ENCODE results near the gene GSE1.

GSE1 gene

GRCh38 chr16:85605051-85605911, 7.8 kb upstream of the GSE1 start:
- DNase-seq (ENCODE audit: low read depth in 3 of 3): no peak

DNA sequence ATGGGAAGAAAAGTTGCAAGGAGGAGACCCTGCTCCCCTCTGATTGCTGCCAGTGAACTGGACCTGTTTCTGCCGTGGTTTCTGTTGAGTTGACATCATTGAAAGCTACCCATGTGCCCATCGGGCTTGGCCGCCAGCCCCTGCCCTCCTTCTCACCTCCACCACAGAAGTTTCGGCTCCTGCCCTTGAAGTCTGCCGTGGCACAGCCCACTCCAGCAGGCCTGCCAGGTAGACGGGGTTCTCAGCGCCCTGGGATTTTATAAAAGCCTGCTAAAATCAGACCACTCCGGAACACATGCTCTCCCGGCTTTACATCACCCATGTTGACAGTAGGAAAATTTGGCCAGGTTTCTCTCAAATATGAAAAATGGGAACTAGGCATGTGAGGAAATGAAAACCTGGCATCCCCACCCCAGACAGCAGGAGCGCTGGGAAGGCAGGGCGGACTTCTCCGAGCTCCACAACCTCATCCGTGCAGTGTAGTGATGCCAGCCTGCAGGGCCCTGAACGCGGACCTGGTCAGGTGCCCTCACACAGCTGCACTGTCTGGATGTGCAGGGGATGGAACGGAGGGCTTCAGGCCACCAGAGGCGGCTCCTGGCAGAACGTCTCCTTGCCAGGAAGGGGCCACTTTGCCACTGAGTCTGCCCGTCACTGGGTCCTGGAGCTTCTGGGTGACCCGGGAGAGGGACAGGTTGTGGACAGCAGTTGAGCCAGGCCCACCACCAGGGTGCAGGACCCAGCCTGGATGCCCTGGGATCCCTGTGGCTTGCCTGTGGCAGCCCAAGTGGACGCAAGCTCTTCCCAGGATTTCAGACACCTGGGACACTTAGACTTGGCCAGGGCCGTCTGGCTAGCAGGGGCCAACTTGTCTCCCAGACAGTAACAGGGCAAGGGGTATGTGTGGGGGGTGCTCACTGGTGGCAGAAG, 6.9 kb upstream of the GSE1 start:
- DNase-seq (ENCODE audit: low read depth in 3 of 3): no peak

DNA sequence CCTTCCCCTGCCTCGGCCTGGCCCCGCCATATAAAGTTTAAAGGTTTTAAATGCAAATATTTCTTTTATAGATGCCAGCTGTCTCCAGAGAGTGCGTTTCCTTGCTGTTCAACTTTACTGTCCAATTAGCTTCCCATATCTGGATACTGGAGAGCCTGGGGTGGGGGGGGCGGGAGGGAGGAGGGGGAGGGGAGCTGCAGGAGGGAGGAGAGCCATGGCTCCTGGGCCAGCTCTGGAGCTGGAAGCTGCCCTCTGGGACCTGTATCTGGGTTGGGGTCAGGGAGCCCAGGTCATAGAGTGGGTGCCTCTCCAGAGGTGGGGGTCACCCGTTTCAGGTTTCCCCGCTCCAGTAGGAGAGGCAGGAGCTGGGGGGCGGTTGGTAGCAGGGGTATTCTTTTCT, 6.2 kb upstream of the GSE1 start:
- no peak for DNase-seq (ENCODE audit: low read depth in 3 of 3)

DNA sequence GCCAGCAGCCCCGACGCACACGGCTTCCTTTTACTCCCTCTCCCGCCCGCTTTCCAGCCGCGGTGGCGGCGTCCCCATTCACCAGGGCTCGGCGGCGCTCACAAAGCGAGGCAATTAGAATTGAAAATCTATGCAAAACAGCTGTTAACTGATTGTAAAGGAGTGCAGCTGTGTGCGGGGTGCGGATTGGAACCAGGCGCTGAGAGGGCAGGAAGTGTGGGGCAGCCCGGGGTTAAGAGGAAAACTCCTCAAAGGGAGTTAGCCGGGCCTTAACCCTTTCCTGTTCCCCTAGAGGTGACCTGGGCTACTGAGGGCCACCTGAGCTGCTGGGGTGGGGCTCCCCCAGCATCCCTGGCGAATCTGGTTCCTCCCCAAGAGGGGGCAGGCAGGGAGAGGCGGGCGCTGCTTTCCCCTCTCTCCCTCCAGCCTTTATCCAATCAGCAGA, 5.8 kb upstream of the GSE1 start:
- no peak for DNase-seq (ENCODE audit: low read depth in 3 of 3)

DNA sequence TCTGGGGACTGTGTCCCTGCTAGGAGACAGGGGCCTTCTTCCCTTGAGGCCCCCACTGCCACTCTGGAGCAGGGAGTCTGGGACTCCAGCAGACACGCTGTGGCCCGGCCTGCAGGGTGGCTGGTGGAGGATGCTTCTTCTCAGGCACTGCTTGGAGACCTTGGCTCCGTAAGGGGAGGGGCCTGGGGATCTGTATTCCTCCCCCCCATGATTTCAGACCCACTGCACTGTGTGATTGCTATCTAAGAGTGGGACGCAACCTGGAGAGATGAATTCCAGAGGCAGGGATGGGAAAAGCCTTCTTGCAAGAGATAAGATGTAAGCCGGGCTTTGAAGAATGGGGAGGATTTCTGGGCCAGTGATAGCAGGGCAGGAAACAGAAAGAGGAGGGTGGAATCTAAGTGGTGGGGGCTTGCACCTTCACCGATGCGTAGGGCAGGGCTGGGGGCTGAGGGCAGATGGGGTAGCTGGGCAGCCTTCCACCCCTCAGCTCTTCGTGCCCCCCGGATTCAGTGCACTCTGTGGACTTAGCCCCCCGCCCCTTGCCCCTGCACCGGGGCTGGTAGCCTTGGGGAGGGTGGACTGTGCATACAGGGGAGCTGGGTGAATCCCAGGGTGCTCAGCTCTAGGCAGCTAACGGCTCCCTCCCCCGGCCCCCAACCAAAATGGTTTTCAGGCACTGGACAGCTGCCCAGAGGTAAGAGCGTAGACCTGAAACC, 5.2 kb upstream of the GSE1 start:
- no peak for DNase-seq (ENCODE audit: low read depth in 3 of 3)

- DNase-seq (ENCODE audit: low read depth in 3 of 3): no peak
Measured at GRCh38 chr16:85608515-85608885, 4.6 kb upstream of the GSE1 start.

- no peak for DNase-seq (ENCODE audit: low read depth in 3 of 3)
Measured at GRCh38 chr16:85608887-85609286, 4.2 kb upstream of the GSE1 start.

DNA sequence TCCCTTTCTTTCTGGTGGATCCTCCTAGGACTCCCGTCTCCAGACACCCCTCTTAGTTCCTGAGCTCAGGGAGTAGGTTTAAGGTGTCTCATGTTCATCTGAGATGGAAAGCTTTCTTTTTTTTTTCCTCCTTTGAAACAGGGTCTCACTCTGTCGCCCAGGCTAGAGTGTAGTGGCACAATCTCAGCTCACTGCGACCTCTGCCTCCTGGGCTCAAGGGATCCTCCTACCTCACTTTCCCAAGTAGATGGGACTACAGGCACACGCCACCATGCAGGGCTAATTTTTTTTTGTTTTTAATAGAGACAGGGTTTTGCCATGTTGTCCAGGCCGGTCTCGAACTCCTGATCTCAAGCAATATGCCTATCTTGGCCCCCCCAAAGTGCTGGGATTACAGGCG, 3.6 kb upstream of the GSE1 start:
- DNase-seq (ENCODE audit: low read depth in 3 of 3): no peak

DNA sequence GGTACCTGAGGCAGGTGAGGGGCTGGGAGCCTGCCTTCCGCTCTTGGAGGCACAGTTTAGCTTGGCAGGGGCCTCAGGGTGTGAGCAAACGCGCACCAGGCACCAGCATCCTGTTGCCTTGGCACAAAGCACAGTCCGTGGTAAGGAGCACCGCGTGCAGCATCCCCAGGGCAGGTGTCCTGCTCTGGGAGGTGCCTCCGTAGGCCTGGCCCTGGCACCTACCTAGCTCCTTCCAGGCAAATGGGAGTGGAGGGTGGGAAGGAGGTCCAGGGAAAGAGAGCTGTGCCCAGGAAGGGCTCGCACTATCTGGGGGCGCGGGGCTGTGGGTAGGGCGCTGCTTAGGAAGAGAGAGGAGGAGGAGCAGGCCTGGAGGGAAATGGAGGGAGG, 3.1 kb upstream of the GSE1 start:
- DNase-seq (ENCODE audit: low read depth in 3 of 3): no peak

- DNase-seq (ENCODE audit: low read depth in 3 of 3): peak; percentile 75 to 88 (median 83)
Measured at GRCh38 chr16:85610446-85611193, 2.5 kb upstream of the GSE1 start.

DNA sequence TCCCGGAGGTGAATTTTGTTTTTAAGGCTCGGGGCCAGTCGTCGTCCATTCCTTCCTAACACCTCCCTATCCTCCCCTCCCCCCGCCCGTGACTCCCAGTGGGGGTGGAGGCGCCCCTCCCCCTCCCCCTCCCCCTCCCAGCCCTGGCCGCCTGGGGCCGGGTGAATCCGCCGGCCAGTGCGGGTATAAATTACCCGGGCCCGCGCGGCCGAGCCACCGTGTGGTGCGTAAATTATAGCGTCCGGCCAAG, 2.0 kb upstream of the GSE1 start:
- DNase-seq (ENCODE audit: low read depth in 3 of 3): no peak

GRCh38 chr16:85611444-85612190, 1.5 kb upstream of the GSE1 start:
- DNase-seq (ENCODE audit: low read depth in 3 of 3): peak; percentile 26 to 44 (median 30)

GRCh38 chr16:85612191-85612800, 826 bp upstream of the GSE1 start:
- DNase-seq (ENCODE audit: low read depth in 3 of 3): no peak

DNA sequence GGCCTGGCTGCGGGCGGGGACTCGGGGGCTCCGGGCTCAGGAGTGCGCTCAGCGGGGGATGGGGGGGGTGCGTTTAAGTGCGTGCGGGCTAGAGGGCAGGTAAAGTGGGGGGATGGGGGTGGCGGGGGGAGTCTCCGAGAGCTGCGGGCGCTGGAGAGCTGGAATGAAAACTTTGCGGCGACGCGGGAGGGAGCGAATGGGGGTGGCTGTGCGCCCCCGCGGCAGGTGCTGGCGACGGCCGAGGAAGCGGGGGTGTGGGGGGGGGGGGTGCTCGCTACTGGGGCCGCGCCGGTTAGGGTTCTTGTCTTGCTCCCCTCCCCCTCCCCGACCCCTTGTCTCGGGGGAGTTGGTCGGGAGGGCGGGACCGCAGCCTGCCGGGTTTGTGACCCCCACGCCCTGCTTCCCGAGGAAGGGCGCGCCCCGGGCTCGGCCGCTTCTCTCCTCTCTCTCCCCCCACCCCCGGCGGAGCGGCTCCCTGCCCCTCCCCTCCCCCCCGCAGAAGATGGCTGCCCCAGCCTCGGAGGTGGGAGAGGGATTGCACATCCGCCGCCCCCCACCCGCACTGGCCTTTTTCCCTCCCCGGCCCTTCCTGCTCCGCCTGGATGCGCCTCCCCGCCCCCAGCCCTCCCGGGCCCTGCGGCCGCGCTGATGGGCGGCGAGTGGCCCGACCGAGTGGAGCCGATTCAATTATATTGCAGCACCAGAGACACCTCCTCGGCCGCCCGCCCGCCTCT, 649 bp downstream of the GSE1 start:
- DNase-seq (ENCODE audit: low read depth in 3 of 3): no peak

- no peak for DNase-seq (ENCODE audit: low read depth in 3 of 3)
Measured at GRCh38 chr16:85614338-85615013, 1.4 kb downstream of the GSE1 start.

- peak in 2 of 3 donors; percentile 58 to 61 for DNase-seq (ENCODE audit: low read depth in 3 of 3)
Measured at GRCh38 chr16:85615014-85615851, 2.1 kb downstream of the GSE1 start.

GRCh38 chr16:85615852-85616606, 2.9 kb downstream of the GSE1 start:
- peak; percentile 50 to 74 (median 57) for DNase-seq (ENCODE audit: low read depth in 3 of 3)

Data from stimulated activated CD4-positive, alpha-beta T cell treated with anti-CD3 and anti-CD28 coated beads, TNF-alpha, amount 100 ng/mL, for 48 hours (primary cell).